ENCODE results near the gene MAN1A2.
"Not testable (repeated sequence)": the region's sequence is repeated elsewhere in the genome, so short reads cannot be mapped to it uniquely, and the experiment has no call there.

MAN1A2 gene

GRCh38 chr1:117436513-117436912, 69.3 kb downstream of the MAN1A2 start:
- H3K27ac ChIP-seq = no peak overlapping the region
- no peaks in the 10 kb centered on the region for H3K27me3 ChIP-seq (ENCODE audit: insufficient read depth, low read depth)
- no peak for TF ChIP-seq CTCF (conservative IDR thresholded peaks at IDR 0.05; ENCODE audit: low read depth, low read length)
- no peaks in the 10 kb centered on the region for H3K79me2 ChIP-seq (ENCODE audit: insufficient read depth, low read depth)
- no peak overlapping the region for H2AFZ ChIP-seq (ENCODE audit: low read depth)
- no peak overlapping the region for H3K4me2 ChIP-seq
- H4K20me1 ChIP-seq (ENCODE audit: insufficient read depth) = no peaks in the 10 kb centered on the region
- H3K4me3 ChIP-seq (IDR thresholded peaks at IDR 0.05; ENCODE audit: insufficient read depth, low read depth, low read length) = no peak overlapping the region
- no peak overlapping the region for H3K9ac ChIP-seq
- no peaks in the 10 kb centered on the region for H3K4me1 ChIP-seq (ENCODE audit: low read depth, poor library complexity, severe bottlenecking)
- no peaks in the 10 kb centered on the region for H3K36me3 ChIP-seq (ENCODE audit: insufficient read depth)

- Histone ChIP-seq H3K27me3 (ENCODE audit: insufficient read depth, low read depth) (no peaks in the 10 kb centered on the region), H3K79me2 (ENCODE audit: insufficient read depth, low read depth) (no peaks in the 10 kb centered on the region), H3K27ac (no peak overlapping the region), H3K9ac (no peak overlapping the region), H3K4me3 (IDR thresholded peaks at IDR 0.05; ENCODE audit: insufficient read depth, low read depth, low read length) (no peak overlapping the region), H4K20me1 (ENCODE audit: insufficient read depth) (no peaks in the 10 kb centered on the region), H3K4me1 (ENCODE audit: low read depth, poor library complexity, severe bottlenecking) (no peaks in the 10 kb centered on the region), H3K4me2 (no peak overlapping the region), H3K36me3 (ENCODE audit: insufficient read depth) (no peaks in the 10 kb centered on the region), H2AFZ (ENCODE audit: low read depth) (no peak overlapping the region)
- no peak for TF ChIP-seq CTCF (conservative IDR thresholded peaks at IDR 0.05; ENCODE audit: low read depth, low read length)
These were observed 80.4 kb downstream of the MAN1A2 start for GRCh38 chr1:117447661-117448060.

GRCh38 chr1:117452216-117452615, 85.0 kb downstream of the MAN1A2 start:
- H3K27ac ChIP-seq = no peak overlapping the region
- H3K4me1 ChIP-seq (ENCODE audit: low read depth, poor library complexity, severe bottlenecking) = no peaks in the 10 kb centered on the region
- H3K4me2 ChIP-seq = no peak overlapping the region
- no peak for TF ChIP-seq CTCF (conservative IDR thresholded peaks at IDR 0.05; ENCODE audit: low read depth, low read length)
- no peak overlapping the region for H3K9ac ChIP-seq
- H2AFZ ChIP-seq (ENCODE audit: low read depth) = no peak overlapping the region
- H3K36me3 ChIP-seq (ENCODE audit: insufficient read depth) = no peaks in the 10 kb centered on the region
- H4K20me1 ChIP-seq (ENCODE audit: insufficient read depth) = no peaks in the 10 kb centered on the region
- H3K79me2 ChIP-seq (ENCODE audit: insufficient read depth, low read depth) = no peaks in the 10 kb centered on the region
- no peaks in the 10 kb centered on the region for H3K27me3 ChIP-seq (ENCODE audit: insufficient read depth, low read depth)
- H3K4me3 ChIP-seq (IDR thresholded peaks at IDR 0.05; ENCODE audit: insufficient read depth, low read depth, low read length) = no peak overlapping the region

- no peak for TF ChIP-seq CTCF (conservative IDR thresholded peaks at IDR 0.05; ENCODE audit: low read depth, low read length)
- Histone ChIP-seq H3K36me3 (ENCODE audit: insufficient read depth) (no peaks in the 10 kb centered on the region), H3K27me3 (ENCODE audit: insufficient read depth, low read depth) (no peaks in the 10 kb centered on the region), H3K4me3 (IDR thresholded peaks at IDR 0.05; ENCODE audit: insufficient read depth, low read depth, low read length) (no peak overlapping the region), H3K27ac (no peak overlapping the region), H3K4me1 (ENCODE audit: low read depth, poor library complexity, severe bottlenecking) (no peaks in the 10 kb centered on the region), H2AFZ (ENCODE audit: low read depth) (no peak overlapping the region), H4K20me1 (ENCODE audit: insufficient read depth) (no peaks in the 10 kb centered on the region), H3K9ac (no peak overlapping the region), H3K79me2 (ENCODE audit: insufficient read depth, low read depth) (no peaks in the 10 kb centered on the region), H3K4me2 (no peak overlapping the region)
These were observed 86.7 kb downstream of the MAN1A2 start for GRCh38 chr1:117453958-117454357.

GRCh38 chr1:117458410-117458809, 91.2 kb downstream of the MAN1A2 start:
- H3K4me3 ChIP-seq (IDR thresholded peaks at IDR 0.05; ENCODE audit: insufficient read depth, low read depth, low read length); H3K36me3 ChIP-seq (ENCODE audit: insufficient read depth); H4K20me1 ChIP-seq (ENCODE audit: insufficient read depth); H3K9ac ChIP-seq; H3K4me2 ChIP-seq; H3K27ac ChIP-seq; H3K27me3 ChIP-seq (ENCODE audit: insufficient read depth, low read depth); H2AFZ ChIP-seq (ENCODE audit: low read depth); H3K4me1 ChIP-seq (ENCODE audit: low read depth, poor library complexity, severe bottlenecking); H3K79me2 ChIP-seq (ENCODE audit: insufficient read depth, low read depth): not testable (repeated sequence)
